HL-60 (cell line): ENCODE results near the gene FAM171A1.

Experiments
- CTCF ChIP-seq: IDR thresholded peaks from one replicate; pipeline ENCODE4 v1.5.1; 2011; ENCODE audit warnings: low read length, control low read depth, inconsistent platforms; ENCODE audit not compliant: insufficient read depth
- POLR2AphosphoS5 ChIP-seq: IDR thresholded peaks from 2 replicates; pipeline ENCODE4 v1.6.1; 2012; ENCODE audit warnings: low read depth
- REST ChIP-seq: IDR thresholded peaks from 2 replicates; pipeline ENCODE4 v1.6.1; 2012; ENCODE audit warnings: low read depth; ENCODE audit not compliant: insufficient replicate concordance
- SPI1 ChIP-seq: IDR thresholded peaks from 2 replicates; pipeline ENCODE4 v1.6.1; 2012; ENCODE audit warnings: low read depth, mild to moderate bottlenecking, borderline replicate concordance

GRCh38 chr10:15322356-15322755 is 48.7 kb downstream of the FAM171A1 start:
- TF ChIP-seq CTCF (no peak), SPI1 (no peak), POLR2AphosphoS5 (no peak), REST (no peak)
